ENCODE data around the gene CNPY1.

GRCh38 chr7:155568333-155568660 is 21.9 kb upstream of the CNPY1 start:
- no peak for TF ChIP-seq CTCF (IDR thresholded peaks at IDR 0.05; ENCODE audit: poor library complexity)
- TF ChIP-seq EZH2 (IDR thresholded peaks at IDR 0.05; ENCODE audit: borderline replicate concordance) = no peak
- TF ChIP-seq EZH2phosphoT487 (IDR thresholded peaks at IDR 0.05; ENCODE audit: low read depth, severe bottlenecking, unreplicated experiment) = no peak

Measured in hepatocyte (in vitro differentiated cells).